Measurements from ENCODE around the gene PEX11A. TPM values are rescaled to one million over a fixed set of nuclear protein-coding genes. Genes with fewer than 3 reads are reported as not detected.

PEX11A gene
- total RNA-seq, 1 donor from 2014 or later: 1.1 TPM

DNA sequence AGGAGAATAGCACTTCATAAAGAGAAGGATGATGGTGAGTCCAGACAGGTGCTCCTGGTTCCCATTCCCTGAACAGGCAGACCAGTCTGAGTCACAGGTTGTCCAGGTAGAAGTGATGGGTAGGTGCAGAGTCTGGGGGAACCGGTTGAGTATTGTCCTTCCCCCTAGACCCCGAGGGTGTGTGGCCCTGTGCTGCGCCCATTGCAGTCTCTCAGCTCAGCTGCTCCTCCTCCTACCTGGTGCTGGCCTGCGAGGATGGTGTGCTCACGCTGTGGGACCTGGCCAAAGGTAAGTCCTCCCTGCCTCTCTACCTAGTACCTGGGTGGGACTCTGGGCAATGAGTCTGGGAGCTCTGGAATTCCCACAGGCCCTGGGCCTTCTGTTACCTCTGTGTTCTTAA lies 40.7 kb upstream of the PEX11A start:
- peaks cover 1% of the 10 kb centered on the region for H3K27me3 Mint-ChIP-seq (ENCODE audit: unreplicated experiment)
- no peaks in the 10 kb centered on the region for H3K4me1 Mint-ChIP-seq (ENCODE audit: low read depth, unreplicated experiment)
- H3K4me3 Mint-ChIP-seq (ENCODE audit: unreplicated experiment): no peak overlapping the region
- no peak for DNase-seq
- no peaks in the 10 kb centered on the region for H3K9me3 Mint-ChIP-seq (ENCODE audit: unreplicated experiment)
- no peaks in the 10 kb centered on the region for H3K36me3 Mint-ChIP-seq (ENCODE audit: unreplicated experiment)
- no peak overlapping the region for H3K27ac Mint-ChIP-seq (ENCODE audit: unreplicated experiment)
- TF ChIP-seq, protein P1, sequence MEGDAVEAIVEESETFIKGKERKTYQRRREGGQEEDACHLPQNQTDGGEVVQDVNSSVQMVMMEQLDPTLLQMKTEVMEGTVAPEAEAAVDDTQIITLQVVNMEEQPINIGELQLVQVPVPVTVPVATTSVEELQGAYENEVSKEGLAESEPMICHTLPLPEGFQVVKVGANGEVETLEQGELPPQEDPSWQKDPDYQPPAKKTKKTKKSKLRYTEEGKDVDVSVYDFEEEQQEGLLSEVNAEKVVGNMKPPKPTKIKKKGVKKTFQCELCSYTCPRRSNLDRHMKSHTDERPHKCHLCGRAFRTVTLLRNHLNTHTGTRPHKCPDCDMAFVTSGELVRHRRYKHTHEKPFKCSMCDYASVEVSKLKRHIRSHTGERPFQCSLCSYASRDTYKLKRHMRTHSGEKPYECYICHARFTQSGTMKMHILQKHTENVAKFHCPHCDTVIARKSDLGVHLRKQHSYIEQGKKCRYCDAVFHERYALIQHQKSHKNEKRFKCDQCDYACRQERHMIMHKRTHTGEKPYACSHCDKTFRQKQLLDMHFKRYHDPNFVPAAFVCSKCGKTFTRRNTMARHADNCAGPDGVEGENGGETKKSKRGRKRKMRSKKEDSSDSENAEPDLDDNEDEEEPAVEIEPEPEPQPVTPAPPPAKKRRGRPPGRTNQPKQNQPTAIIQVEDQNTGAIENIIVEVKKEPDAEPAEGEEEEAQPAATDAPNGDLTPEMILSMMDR (IDR thresholded peaks at IDR 0.05; ENCODE audit: partially characterized antibody, unreplicated experiment): no peak

DNA sequence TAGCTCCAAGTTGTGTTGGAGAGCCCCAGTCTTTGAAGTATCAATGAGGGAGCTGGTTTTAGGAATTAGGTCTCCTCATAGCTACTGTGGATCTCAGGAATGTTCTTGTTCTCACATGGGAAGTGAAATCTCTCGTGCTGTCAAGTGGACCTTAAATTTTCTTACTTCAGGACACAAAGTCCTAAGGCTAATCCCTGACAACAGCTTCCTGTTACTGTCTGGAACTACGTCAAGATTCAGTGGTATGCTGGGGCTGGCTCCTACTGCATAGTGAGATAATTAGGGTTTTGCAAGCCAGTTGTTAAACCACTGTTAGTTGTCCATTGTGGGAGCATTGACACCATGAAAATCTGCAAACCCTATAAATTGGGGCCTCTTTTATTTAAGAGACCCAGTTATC lies 37.7 kb upstream of the PEX11A start:
- Mint-ChIP-seq H3K4me3 (ENCODE audit: unreplicated experiment) (no peak overlapping the region), H3K4me1 (ENCODE audit: low read depth, unreplicated experiment) (no peaks in the 10 kb centered on the region), H3K36me3 (ENCODE audit: unreplicated experiment) (no peaks in the 10 kb centered on the region), H3K27me3 (ENCODE audit: unreplicated experiment) (peaks cover 1% of the 10 kb centered on the region), H3K9me3 (ENCODE audit: unreplicated experiment) (peaks cover 3% of the 10 kb centered on the region), H3K27ac (ENCODE audit: unreplicated experiment) (no peak overlapping the region)
- DNase-seq: no peak
- TF ChIP-seq, protein P1 (IDR thresholded peaks at IDR 0.05; ENCODE audit: partially characterized antibody, unreplicated experiment): no peak

DNA sequence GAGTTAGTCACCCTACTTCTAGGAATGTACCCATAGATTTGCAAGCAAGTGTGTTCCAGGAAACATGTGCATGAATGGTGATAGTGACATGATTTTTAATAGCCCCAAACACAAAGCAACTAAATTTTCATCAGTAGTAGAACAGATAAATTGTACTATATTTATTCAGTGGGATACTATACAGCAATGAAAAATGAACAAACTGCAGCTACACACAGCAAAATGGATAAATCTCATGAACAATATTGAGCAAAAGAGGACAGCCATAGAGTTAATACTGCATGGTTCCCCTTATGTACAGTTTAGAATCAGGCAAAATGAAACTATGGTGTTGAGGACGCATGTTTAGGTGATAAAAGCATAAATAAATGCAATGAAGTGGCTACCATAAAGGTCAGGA lies 34.5 kb upstream of the PEX11A start:
- Mint-ChIP-seq H3K27me3 (ENCODE audit: unreplicated experiment) (no peaks in the 10 kb centered on the region), H3K9me3 (ENCODE audit: unreplicated experiment) (peaks cover 3% of the 10 kb centered on the region), H3K27ac (ENCODE audit: unreplicated experiment) (no peak overlapping the region), H3K36me3 (ENCODE audit: unreplicated experiment) (no peaks in the 10 kb centered on the region), H3K4me3 (ENCODE audit: unreplicated experiment) (no peak overlapping the region), H3K4me1 (ENCODE audit: low read depth, unreplicated experiment) (no peaks in the 10 kb centered on the region)
- TF ChIP-seq, protein P1 (IDR thresholded peaks at IDR 0.05; ENCODE audit: partially characterized antibody, unreplicated experiment): no peak
- no peak for DNase-seq

DNA sequence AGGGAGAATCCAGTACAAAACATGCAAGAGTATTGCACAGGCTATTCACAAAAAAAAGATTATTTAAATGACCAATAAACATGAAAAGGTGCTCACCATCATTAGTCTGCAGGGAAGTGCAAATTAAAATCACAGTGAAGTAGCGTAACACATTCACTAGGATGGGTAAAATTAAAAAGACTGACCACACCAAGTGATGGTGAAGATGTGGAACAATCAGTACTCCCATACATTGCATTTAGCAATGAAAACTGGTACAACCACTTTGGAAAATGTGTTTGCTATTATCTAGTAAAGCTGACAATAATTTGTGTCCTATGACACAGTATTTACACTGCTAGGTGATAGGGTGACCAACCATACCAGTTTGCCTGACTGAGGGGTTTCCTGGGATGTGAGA lies 34.1 kb upstream of the PEX11A start:
- no peak overlapping the region for H3K4me3 Mint-ChIP-seq (ENCODE audit: unreplicated experiment)
- no peaks in the 10 kb centered on the region for H3K27me3 Mint-ChIP-seq (ENCODE audit: unreplicated experiment)
- peaks cover 3% of the 10 kb centered on the region for H3K9me3 Mint-ChIP-seq (ENCODE audit: unreplicated experiment)
- H3K4me1 Mint-ChIP-seq (ENCODE audit: low read depth, unreplicated experiment): no peaks in the 10 kb centered on the region
- no peaks in the 10 kb centered on the region for H3K36me3 Mint-ChIP-seq (ENCODE audit: unreplicated experiment)
- H3K27ac Mint-ChIP-seq (ENCODE audit: unreplicated experiment): no peak overlapping the region
- TF ChIP-seq, protein P1 (IDR thresholded peaks at IDR 0.05; ENCODE audit: partially characterized antibody, unreplicated experiment): no peak
- no peak for DNase-seq

DNA sequence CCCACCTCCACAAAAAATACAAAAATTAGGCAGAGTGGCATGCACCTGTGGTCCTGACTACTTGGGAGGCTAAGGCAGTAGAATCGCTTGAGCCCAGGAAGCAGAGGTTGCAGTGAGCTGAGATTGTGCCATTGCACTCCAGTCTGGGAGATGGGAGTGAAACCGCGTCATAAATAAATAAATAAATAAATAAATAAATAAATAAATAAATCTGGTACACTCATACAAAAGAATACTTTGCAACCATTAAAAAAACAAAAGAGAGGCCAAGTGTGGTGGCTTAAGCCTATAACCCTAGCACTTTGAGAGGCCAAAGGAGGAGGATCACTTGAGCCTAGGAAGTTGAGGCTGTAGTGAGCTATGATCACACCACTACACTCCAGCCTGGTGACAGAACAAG lies 32.5 kb upstream of the PEX11A start:
- no peaks in the 10 kb centered on the region for H3K27me3 Mint-ChIP-seq (ENCODE audit: unreplicated experiment)
- no peak overlapping the region for H3K27ac Mint-ChIP-seq (ENCODE audit: unreplicated experiment)
- no peaks in the 10 kb centered on the region for H3K4me1 Mint-ChIP-seq (ENCODE audit: low read depth, unreplicated experiment)
- peaks cover 3% of the 10 kb centered on the region for H3K9me3 Mint-ChIP-seq (ENCODE audit: unreplicated experiment)
- no peaks in the 10 kb centered on the region for H3K36me3 Mint-ChIP-seq (ENCODE audit: unreplicated experiment)
- TF ChIP-seq, protein P1 (IDR thresholded peaks at IDR 0.05; ENCODE audit: partially characterized antibody, unreplicated experiment): no peak
- no peak for DNase-seq
- no peak overlapping the region for H3K4me3 Mint-ChIP-seq (ENCODE audit: unreplicated experiment)

All from glutamatergic neuron (in vitro differentiated cells).